Stimulated activated CD8-positive, alpha-beta memory T cell treated with anti-CD3 and anti-CD28 coated beads, Interleukin-4, amount 100 ng/mL, for 1 hour (primary cell): ENCODE data around the gene FAM32A.
"Not testable (repeated sequence)": the region's sequence is repeated elsewhere in the genome, so short reads cannot be mapped to it uniquely, and the experiment has no call there.

ENCODE experiments used
- DNase-seq, 2 donors: peaks; one replicate each; pipeline ENCODE4 v3.0.0-alpha.2; 2020; ENCODE audit warnings: low read depth in 2 of 2, low spot score in 1 of 2

Gene FAM32A

DNA sequence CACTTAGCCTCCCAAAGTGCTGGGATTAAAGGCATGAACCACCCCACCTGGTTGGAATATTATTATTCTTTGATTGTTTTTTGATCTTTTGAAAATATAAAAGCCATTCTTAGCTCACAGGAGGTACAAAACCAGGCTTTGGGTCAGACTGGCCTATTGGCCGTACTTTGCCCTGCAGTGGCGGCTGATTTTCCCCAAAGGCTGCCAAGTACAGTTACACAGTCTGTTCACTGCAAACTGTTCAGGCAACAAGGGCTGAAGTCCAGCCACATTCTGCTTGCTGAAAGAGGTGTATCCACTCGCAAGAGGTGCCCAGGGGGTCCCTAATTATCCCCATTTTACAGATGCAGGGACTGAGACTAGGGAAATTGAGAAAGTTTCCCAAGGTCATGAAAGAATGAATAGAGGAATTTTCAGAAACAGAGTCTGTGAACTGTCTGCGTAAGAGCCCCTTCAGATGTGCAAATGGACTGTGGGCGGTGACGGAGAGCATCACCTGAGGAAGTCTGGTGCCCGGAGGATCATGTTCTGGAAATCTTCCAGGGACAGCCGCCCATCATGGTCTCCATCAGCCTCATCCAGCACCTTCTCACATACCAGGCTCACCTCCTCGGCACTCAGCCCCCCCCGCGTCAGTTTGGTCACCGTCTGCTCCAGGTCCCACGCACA lies 20.9 kb upstream of the FAM32A start:
- DNase-seq = no peak

DNA sequence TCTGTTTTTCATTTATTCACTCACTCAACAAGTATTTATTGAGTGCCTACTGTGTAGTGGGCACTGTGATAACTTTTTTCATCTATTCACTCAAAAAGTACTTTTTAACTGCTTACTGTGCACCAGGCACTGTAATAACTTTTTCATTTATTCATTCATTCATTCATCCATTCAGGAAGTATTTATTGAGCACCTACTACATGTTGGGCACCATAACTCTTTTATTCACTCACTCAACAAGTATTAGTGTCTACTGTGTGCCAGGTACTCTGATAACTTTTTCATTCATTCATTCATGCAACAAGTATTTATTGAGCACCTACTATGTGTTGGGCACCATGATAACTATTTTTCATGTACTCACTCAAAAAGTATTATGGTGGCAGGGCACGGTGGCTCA lies 18.8 kb upstream of the FAM32A start:
- no peak for DNase-seq

DNA sequence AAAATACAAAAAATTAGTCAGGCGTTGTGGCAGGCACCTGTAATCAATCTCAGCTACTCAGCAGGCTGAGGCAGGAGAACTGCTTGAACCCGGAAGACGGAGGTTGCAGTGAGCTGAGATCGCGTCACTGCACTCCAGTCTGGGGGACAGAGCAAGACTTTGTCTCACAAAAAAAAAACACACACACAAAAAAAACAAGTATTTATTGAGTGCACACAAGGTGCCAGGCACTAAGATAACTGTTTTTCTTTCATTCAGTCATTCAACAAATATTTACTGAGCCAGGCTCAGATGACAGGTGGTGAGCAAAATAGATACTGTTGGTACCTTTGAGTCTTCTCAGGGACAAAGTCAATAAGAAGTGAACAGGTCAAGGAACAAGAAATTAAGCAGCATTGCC lies 18.2 kb upstream of the FAM32A start:
- no peak for DNase-seq

DNA sequence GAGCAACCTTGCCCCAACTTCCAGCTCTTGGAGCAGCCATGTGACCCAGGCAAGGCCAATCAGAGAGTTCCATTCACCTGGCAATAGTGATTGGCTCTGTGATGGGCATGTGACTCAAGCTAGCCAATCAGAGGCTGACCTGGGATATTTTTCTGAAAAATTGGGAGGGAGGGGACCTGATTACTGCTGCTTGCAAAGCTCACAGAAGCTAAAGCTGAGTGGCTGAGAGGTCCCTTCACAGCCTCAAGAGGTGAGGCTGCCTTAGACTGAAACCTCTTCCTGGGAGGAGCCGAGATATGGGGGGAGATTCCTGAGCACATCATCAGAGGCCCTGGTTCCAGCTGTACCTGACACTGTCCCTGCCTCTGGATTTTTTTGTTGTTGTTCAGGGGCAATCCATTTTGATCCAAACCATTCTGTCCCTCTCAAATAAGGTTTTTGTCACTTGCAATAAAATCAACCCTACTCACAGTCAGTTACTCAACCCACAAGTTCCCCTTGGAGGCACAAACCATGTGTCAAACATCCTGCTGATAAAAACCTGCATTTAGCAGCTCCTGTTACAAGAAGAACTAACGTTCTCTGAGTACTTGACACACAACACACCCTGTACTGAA lies 16.6 kb upstream of the FAM32A start:
- no peak for DNase-seq

DNA sequence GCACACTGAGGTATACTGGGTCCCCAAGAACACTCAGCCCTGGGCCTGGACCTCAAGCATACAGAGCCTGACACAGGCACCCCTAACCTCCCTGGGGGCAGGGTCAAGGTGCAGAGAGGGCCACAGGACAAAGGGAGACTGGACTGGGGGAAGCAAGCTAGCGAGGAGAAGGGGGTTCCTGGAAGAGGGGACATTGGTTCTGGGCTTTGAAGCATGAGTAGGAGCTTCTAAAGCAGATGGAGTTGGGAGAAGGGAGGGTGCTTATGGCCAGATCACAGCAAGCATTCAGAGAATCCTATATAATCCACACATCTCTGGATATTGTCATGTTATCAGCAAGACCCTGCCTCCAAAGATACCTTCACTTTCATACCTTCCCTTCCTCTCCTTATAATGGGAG lies 15.1 kb upstream of the FAM32A start:
- no peak for DNase-seq

DNA sequence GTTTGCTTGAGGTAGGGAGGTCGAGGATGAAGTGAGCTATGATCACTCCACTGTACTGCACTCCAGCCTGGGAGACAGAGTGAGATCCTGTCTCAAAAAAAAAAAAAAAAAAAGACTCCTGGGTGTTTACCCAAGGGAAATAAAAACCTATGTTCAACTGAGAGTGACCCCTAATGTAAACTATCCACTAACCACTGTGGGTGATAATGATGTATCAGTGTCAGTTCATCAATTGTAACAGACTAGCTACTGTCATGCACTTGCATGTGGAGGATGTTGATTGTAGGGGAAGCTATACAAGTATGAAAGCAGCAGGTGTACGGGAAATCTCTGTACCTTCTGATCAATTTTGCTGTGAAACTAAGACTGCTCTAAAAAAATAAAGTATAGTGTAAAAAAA lies 9.3 kb upstream of the FAM32A start:
- no peak for DNase-seq

DNA sequence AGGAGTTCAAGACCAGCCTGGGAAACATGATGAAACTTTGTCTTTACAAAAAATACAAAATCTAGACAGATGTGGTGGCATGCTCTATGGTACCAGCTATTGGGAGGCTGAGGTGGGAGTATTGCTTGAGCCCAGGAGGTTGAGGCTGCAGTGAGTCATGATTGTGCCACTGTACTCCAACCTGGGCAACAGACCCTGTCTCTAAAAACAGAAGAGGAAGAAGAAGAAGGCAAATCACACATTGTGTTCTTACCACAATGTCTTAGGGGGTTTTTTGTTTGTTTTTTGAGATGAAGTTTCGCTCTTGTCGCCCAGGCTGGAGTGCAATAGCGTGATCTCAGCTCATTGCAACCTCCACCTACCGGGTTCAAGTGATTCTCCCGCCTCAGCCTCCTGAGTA lies 6.3 kb upstream of the FAM32A start:
- not testable (repeated sequence) for DNase-seq

DNA sequence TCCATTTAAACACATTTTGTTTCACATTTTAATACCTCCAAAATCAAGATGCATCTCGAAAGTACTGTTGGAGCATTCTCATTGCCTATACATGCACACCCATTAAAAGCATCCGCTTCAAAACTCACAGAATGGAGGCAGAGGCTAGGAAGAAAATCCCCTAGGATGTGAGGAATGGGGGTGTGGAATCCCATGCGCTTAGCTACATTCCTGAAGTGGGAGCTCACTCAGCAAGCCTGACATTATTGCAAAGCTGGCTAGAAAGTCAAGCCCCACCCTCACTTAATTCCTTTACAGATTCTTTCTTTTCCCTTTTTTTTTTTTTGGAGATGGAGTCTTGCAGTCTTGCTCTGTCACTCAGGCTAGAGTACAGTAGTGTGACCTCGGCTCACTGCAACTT lies 4.6 kb upstream of the FAM32A start:
- DNase-seq = no peak

DNA sequence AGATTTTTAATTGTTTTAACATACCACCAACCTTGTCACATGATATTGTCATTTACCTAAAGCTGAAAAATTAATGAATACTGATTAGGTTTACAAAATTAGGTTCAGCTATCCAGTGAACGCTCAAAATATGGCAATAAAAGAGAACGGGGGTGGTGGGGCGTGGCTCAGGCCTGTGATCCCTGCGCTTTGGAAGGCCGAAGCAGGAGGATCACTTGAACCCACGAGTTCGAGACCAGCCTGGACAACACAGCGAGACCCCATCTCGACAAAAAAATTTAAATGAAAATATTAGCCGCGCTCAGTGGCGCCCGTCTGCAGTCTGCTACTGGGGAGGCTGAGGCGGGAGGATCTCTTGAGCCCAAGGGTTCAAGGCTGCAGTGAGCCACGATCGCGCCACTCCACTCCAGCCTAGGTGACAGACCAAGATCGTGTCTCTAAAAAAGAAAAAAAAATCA lies 516 bp upstream of the FAM32A start:
- no peak for DNase-seq

DNA sequence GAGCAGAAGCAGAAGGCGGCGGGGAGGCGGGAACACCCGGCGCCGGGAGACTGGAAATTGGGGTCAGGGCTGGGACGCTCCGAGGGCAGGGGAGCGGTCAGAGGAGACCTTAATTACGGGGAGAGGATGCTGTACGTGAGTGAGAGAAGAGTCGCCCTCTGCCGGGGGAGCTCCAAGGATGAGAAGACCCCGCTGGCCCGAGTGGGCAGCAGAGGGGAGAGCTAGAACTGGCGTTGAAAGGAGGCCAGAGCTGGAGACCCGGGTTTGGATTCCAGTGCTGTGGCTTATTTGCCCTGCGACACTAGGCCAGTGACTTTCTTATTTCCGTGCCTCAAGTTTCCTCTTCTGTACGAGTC lies 536 bp downstream of the FAM32A start:
- DNase-seq = no peak

DNA sequence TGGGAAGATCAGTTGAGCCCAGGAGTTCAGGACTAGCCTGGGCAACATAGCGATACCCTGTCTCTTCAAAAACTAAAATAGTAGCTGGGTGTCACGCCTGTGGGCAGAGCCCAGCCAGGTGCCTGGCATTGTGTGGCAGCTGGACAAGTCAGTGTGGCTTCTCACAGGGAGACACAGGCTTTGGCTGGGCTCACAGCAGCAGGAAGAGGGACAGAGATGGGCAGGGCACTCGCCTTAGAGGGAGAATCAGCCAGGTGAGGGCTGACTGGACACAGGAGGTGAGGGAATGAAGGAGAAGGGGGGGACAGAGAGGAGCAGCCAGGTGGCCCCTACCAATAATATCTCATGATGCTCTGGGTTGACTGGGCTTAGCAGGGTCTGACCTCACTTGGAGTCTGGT lies 3.3 kb downstream of the FAM32A start:
- no peak for DNase-seq

DNA sequence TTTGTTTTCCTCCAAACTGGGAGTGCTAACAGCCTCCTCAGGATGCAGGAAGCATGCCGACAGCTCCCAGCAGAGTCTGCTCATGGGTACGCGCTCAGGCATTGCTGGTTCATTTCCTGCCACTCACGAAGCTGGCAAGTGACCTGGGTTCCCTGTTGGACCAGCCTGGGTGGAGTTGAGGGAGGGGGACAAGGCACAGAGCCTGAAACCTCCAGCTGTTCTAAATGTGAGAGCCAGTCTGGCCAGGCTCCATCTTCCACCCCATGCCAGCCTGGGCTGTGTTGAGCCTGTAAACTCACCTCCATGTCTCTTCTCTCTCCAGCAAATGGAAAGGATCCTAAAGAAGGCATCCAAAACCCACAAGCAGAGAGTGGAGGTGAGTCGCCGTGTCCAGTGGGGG lies 5.0 kb downstream of the FAM32A start:
- DNase-seq = no peak

DNA sequence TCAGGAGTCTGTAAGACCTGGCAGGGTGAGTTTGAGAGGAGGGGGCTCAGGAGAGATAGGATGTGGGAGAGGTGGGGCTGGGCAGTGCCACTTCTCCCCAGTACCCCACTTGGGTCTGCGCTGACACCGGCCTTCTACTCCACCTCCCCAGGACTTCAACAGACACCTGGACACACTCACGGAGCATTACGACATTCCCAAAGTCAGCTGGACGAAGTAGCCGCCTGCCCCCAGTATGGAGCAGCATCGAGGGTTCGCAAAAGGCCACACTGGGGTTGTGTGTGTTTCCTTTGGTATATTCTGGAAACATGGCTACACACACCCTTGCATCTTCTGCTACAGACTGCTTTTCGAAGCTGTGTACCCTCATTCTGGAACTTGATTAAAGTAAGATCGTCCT lies 5.5 kb downstream of the FAM32A start:
- DNase-seq = no peak

DNA sequence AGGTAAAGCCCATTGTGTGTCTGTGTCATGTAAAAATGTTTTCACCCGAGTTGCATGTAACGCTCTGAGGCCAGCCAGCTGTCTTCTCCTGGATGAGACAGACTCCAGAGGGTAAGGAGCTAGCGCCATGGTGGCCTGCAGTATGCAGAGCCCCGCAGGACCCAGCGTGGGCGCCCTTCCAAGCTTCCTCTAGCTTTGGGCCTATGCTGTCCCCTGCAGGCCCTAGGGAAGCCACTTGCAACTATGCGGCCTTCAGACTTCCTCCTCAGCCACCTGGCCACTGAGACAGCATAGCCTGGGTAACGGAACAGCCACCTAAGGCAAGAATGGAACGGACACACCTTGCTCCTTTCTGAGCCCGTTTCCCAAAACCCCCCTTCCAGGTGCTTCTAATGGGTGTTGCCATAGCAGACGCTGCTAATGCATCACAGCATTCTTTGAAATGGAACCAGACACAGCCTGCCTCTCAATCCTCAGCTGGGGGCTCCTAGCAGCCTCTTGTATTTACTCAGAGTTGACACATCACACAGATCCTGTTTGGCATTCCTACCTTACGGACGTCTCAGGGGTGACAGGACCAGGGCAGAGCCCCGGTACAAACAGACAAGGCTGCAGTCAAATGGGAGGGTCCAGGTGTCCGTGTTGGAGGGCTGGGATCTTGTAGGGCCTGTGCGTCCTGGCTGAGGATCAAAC lies 6.2 kb downstream of the FAM32A start:
- no peak for DNase-seq

DNA sequence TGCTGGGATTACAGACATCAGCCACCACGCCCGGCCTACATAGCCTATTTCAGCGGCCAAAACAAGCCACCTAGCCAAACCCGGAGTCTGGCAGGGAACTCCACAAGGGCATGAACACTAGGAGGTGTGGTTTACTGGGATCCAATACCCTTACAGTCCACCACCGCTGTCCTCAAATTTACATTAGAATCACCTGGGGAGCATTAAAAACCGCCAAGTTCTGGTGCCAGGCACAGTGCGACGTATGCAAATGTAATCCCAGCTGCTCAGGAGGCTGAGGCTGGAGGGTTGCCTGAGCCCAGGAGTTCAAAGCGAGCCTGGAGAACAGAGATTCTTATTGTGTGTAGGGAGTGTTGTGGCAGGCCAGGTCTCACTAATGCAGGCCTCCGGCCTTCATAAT lies 8.3 kb downstream of the FAM32A start:
- no peak for DNase-seq

DNA sequence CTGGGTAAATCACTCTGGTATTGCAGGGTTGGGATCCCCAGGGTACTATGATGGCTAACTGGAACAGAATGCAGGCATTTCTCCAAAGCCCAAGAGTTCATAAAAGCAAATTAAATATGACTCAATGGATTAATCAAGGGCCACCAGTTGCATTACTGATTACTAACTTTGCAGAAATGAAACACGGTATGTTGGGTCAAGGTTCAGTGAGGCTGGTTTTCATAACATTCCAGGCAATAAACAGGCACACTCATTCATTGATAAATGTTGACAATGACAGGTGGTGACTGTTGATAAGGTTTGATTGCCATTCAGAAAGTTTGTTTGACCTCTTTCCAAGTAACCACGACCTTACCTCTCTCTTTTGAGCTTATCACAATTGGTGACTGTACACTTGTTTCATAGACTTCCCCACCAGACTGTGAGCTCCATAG lies 12.0 kb downstream of the FAM32A start:
- no peak for DNase-seq

DNA sequence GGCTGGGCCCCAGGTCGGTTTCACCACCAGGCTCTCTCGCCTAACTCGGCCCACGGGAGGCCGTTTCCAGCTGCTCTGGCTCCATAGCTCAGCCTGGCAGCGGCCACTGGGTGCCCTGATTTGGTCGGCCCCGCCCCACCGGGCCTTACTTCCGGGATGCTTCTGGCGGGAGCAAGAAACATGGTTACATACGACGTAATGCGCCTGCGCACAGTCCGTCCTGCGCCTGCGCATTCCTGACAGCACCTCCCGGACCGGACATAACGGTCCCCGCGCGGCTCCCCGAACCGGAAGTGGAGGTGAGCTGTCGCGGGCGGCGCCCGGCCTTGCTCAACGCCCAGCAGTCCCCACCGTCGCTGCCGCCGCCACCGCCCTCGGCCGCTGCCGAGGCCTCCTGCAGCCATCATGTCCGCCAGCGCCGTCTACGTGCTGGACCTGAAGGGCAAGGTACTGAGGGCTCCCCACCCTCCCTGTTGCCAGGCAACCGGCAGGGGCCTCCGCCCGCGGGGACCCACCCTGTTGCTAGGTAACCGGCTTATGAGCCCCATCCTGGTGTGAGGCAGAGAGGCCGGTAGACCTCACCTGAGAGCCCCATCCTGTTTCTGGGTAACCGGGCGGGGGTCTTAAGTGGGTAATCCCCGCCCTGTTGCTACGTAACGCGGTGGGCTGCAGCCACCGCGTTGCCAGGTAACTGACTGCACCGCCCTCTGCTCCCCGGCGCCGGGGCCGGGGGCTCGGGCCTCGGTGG lies 12.6 kb downstream of the FAM32A start, which contains the start of gene AP1M1:
Gene AP1M1, plus strand, starts transcription at position 290 of the 748 bp plus-strand sequence. Its CDS starts 116 bp downstream, at position 406.
- peak; percentile 97 to 98 for DNase-seq

DNA sequence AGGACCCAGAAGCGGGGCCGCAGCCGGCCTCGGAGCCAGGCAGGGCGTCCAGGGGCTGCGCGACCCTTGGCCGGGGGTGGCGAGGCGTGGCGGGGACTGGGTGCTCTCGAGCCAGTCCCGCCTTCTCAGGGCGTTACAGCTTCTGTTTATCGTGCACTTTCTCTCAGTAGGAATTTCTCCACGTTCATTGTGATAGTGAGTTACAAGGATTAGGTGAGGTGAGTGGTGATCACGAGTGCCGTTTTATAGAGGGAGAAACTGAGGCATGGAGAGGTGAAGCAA lies 13.1 kb downstream of the FAM32A start:
- no peak for DNase-seq

DNA sequence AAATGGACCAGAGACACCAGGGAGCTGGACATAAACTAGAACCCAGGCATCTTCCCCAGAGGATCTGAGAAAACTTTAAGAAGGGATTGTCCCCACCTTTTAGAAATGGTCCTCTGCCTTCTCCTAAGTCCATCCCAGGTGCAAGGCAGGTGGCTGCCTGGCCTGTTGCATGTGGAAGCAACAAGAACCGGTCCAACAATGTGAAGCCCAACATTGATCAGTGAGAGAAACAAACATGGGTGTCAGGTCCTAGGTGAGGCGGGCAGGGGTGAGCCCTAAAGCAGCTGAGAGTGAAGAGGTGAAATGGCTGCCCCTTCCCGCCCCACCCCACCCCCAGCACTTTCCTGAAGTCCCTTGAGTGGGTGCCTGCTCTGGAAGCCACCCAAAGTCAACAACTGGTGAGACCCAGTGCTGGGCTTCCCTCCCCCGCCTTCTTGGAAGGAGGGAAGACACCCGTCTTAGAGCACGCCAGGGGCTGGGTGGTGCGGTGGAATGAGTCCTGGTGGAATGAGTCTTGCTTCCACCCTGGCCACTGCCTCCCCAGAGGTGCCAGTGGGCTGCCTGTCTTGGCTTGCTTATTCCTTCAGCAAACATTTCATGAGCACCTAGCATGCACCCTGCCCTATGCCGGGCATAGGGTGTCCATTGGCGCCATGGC lies 14.2 kb downstream of the FAM32A start:
- no peak for DNase-seq

DNA sequence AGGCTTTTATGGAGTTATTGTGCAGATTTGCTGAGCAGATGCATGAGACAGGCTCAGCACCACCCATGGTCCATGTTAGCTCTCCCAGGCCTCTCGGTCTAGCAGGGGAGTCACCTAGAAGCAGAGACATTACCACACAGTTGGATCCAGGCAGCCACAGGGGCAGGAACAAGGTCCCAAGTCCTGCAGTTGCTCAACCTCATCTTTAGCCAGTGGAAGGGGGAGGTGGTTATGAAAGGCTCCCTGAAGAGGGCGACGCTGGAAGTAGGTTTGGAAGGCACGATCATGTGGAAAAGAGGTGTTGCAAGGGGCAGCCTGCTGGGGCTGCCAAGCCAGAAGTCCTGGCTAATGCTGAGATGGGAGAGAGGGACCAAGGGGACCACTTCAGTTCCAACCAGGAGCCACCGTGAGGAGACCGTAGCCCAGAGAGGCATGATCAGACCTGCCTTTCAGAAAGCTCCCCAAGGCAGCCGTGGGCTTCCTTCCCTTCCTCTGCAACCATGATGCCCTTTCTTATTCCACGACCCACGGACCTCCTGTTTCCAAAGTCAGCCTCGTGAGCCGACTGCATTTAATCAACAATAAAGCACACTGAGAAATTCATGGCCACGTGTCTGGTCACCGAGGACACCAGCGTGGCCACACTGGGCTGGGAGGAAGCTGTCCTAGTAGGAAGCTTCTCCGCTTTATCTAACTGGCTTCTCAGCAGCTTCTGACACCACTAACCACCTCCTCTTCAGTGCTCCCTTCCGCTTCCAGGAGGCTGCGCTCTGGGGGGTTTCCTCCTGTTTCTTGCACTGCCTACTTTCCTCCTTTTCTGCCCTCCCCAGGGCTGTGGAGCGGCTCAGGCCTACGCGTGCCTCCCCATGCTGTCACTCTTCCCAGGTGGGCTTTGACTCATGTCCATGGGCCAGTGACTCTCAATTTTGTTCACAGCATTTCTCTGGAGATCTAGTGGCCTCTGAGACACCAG lies 15.1 kb downstream of the FAM32A start:
- no peak for DNase-seq
